H1 (cell line): Measurements from ENCODE around the gene DENND6B. TPM values are rescaled to one million over a fixed set of nuclear protein-coding genes. Genes with fewer than 3 reads are reported as not detected.

Experiments used
- CHD7 ChIP-seq: fragments of 300-600 bp; sonication (generic); IDR thresholded peaks from 2 replicates; pipeline ENCODE4 v1.7.1; 2012; ENCODE audit warnings: low read length, moderate library complexity, mild to moderate bottlenecking, inconsistent platforms; ENCODE audit not compliant: insufficient replicate concordance
- CREB1 ChIP-seq: IDR thresholded peaks from 2 replicates; pipeline ENCODE4 v1.6.1; 2012; ENCODE audit warnings: inconsistent platforms
- CTCF ChIP-seq, 3 experiments: IDR thresholded peaks; 1 replicate in 2 of 3; 2 replicates in 1 of 3; pipeline versions ENCODE4 v1.5.1 to v1.6.1; 2011; ENCODE audit warnings: low read length in 3 of 3, mild to moderate bottlenecking in 3 of 3, inconsistent platforms in 2 of 3, low read depth in 1 of 3, moderate library complexity in 1 of 3; ENCODE audit not compliant: insufficient read depth in 1 of 3; ENCODE audit errors: control extremely low read depth in 1 of 3
- TAF7 ChIP-seq: optimal IDR thresholded peaks from 2 replicates; pipeline ENCODE3; 2011; ENCODE audit warnings: low read depth, mild to moderate bottlenecking, inconsistent platforms, low read length, moderate library complexity, borderline replicate concordance
- polyA plus RNA-seq, 7 experiments: library from polyadenylated mRNA; depleted of rRNA in 3 of 7; stranded (reverse) in 5 of 7; unstranded in 2 of 7; fragments of >200 nt in 5 of 7; fragments of 200-250 nt in 2 of 7; gene quantifications; 1 replicate in 5 of 7; 2 replicates in 1 of 7; 4 replicates in 1 of 7; pipeline versions ENCODE4 v1.2.1 to v1.2.3, GENCODE V29; 2011 to 2013; ENCODE audit warnings: missing spikeins in 2 of 7, mixed read lengths in 2 of 7
- total RNA-seq: library from RNA; stranded (reverse); fragmentation: NEBNext Ultra II Directional; extraction: Animal tissue kit (Norgen Biotek cat#: 25700); gene quantifications from 2 replicates; pipeline ENCODE4 v1.2.1, GENCODE V29; 2021
- TF ChIP-seq, protein P1 (sequence below): IDR thresholded peaks from 2 replicates; pipeline ENCODE4 v1.6.1; 2012; ENCODE audit warnings: low read length, inconsistent platforms

The DENND6B gene
- total and polyA plus RNA-seq, 2 of the 8 experiments (the other 6 are each of a cell fraction or from before 2014, with no cell fraction given) = 1.1 to 1.9 TPM

- TF ChIP-seq CHD7 = no peak
- no peak for TF ChIP-seq TAF7
- no peak for TF ChIP-seq CREB1
- TF ChIP-seq CTCF (IDR thresholded peaks at IDR 0.05; ENCODE audit: control extremely low read depth in 1 of 3, insufficient read depth in 1 of 3, low read depth in 1 of 3, low read length in 3 of 3) = no peak
- TF ChIP-seq, protein P1, sequence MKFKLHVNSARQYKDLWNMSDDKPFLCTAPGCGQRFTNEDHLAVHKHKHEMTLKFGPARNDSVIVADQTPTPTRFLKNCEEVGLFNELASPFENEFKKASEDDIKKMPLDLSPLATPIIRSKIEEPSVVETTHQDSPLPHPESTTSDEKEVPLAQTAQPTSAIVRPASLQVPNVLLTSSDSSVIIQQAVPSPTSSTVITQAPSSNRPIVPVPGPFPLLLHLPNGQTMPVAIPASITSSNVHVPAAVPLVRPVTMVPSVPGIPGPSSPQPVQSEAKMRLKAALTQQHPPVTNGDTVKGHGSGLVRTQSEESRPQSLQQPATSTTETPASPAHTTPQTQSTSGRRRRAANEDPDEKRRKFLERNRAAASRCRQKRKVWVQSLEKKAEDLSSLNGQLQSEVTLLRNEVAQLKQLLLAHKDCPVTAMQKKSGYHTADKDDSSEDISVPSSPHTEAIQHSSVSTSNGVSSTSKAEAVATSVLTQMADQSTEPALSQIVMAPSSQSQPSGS = no peak
These were observed 32.5 kb downstream of the DENND6B start (continued) for GRCh38 chr22:50294319-50294656.
